ENCODE results near the gene NCF1. TPM values are rescaled to one million over a fixed set of nuclear protein-coding genes. Genes with fewer than 3 reads are reported as not detected.
"Not testable (repeated sequence)": the region's sequence is repeated elsewhere in the genome, so short reads cannot be mapped to it uniquely, and the experiment has no call there.

Gene NCF1
- not detected for polyA plus RNA-seq (2013, experiment 1 of 2)
- not detected for polyA plus RNA-seq (2013, experiment 2 of 2)

GRCh38 chr7:74773760-74774750 is at the start of gene NCF1:
NCF1 (plus strand) TSS chr7:74774011; CDS start chr7:74774032, 21 bp downstream.
- H2BK15ac ChIP-seq (ENCODE audit: low read length); H3K4me2 ChIP-seq (ENCODE audit: insufficient read depth, low read length, poor library complexity, severe bottlenecking); H3K4me3 ChIP-seq (ENCODE audit: low read length in 2 of 2); H4K8ac ChIP-seq (ENCODE audit: low read depth, low read length); H3K14ac ChIP-seq (ENCODE audit: low read length); H3K23ac ChIP-seq (ENCODE audit: low read depth, low read length, poor library complexity); H3K9ac ChIP-seq (ENCODE audit: low read depth, low read length, poor library complexity); H3K36me3 ChIP-seq (replicated peaks in 1 of 2; ENCODE audit: control insufficient read depth in 2 of 2, insufficient read depth in 2 of 2, low read length in 2 of 2); H4K91ac ChIP-seq (ENCODE audit: low read depth, low read length, poor library complexity); DNase-seq (ENCODE audit: low spot score); H3K4me1 ChIP-seq (ENCODE audit: control insufficient read depth in 2 of 2, insufficient read depth in 1 of 2, low read depth in 1 of 2, low read length in 2 of 2); H2AFZ ChIP-seq (ENCODE audit: low read length); H2BK120ac ChIP-seq (ENCODE audit: low read depth, low read length); H3K27me3 ChIP-seq (ENCODE audit: control insufficient read depth in 3 of 3, insufficient read depth in 3 of 3, low read depth in 1 of 3, low read length in 3 of 3); H3K4ac ChIP-seq (ENCODE audit: low read length); H2BK5ac ChIP-seq (ENCODE audit: low read length); H2BK12ac ChIP-seq (ENCODE audit: low read length); H3K18ac ChIP-seq (ENCODE audit: low read length); H3K27ac ChIP-seq (replicated peaks; ENCODE audit: low read length); H3K9me3 ChIP-seq (replicated peaks in 1 of 2; ENCODE audit: control insufficient read depth in 2 of 2, insufficient read depth in 1 of 2, low read depth in 1 of 2, low read length in 2 of 2); H3K79me1 ChIP-seq (ENCODE audit: low read depth, low read length); H2AK5ac ChIP-seq (ENCODE audit: low read depth, low read length): not testable (repeated sequence)
- no CpG with 5 or more reads among the region's 21 CpGs for WGBS, 2 donors (ENCODE audit: extremely low coverage in 2 of 2, insufficient read length in 2 of 2, insufficient replicate concordance in 1 of 2)

- Histone ChIP-seq H3K4me2 (ENCODE audit: insufficient read depth, low read length, poor library complexity, severe bottlenecking) (no peak overlapping the region), H3K9ac (ENCODE audit: low read depth, low read length, poor library complexity) (no peak overlapping the region), H3K36me3 (replicated peaks in 1 of 2; ENCODE audit: control insufficient read depth in 2 of 2, insufficient read depth in 2 of 2, low read length in 2 of 2) (peaks cover 6 to 69% of the 10 kb centered on the region in 2 donors), H2BK15ac (ENCODE audit: low read length) (no peak overlapping the region), H3K4me1 (ENCODE audit: control insufficient read depth in 2 of 2, insufficient read depth in 1 of 2, low read depth in 1 of 2, low read length in 2 of 2) (no peaks in the 10 kb centered on the region), H3K4ac (ENCODE audit: low read length) (no peak overlapping the region), H3K9me3 (replicated peaks in 1 of 2; ENCODE audit: control insufficient read depth in 2 of 2, insufficient read depth in 1 of 2, low read depth in 1 of 2, low read length in 2 of 2) (no peaks in the 10 kb centered on the region), H2BK5ac (ENCODE audit: low read length) (no peak overlapping the region), H2BK12ac (ENCODE audit: low read length) (no peak overlapping the region), H3K18ac (ENCODE audit: low read length) (no peak overlapping the region), H2AK5ac (ENCODE audit: low read depth, low read length) (no peak overlapping the region), H3K4me3 (ENCODE audit: low read length in 2 of 2) (no peak overlapping the region), H3K27me3 (ENCODE audit: control insufficient read depth in 3 of 3, insufficient read depth in 3 of 3, low read depth in 1 of 3, low read length in 3 of 3) (peaks cover 0 to 2% (median 0%) of the 10 kb centered on the region in 3 experiments), H3K14ac (ENCODE audit: low read length) (no peak overlapping the region), H4K91ac (ENCODE audit: low read depth, low read length, poor library complexity) (no peak overlapping the region), H3K79me1 (ENCODE audit: low read depth, low read length) (peaks cover 4% of the 10 kb centered on the region), H3K23ac (ENCODE audit: low read depth, low read length, poor library complexity) (no peak overlapping the region), H2BK120ac (ENCODE audit: low read depth, low read length) (no peak overlapping the region), H2AFZ (ENCODE audit: low read length) (no peak overlapping the region), H3K27ac (replicated peaks; ENCODE audit: low read length) (no peak overlapping the region), H4K8ac (ENCODE audit: low read depth, low read length) (no peak overlapping the region)
- whole genome bisulfite sequencing, 2 donors (ENCODE audit: extremely low coverage in 2 of 2, insufficient read length in 2 of 2, insufficient replicate concordance in 1 of 2) = no CpG with 5 or more reads among the region's 1 CpG
- no peak for DNase-seq (ENCODE audit: low spot score)
Observed at GRCh38 chr7:74725840-74726239, 48.0 kb upstream of the NCF1 start.

GRCh38 chr7:74726309-74727101 is 47.3 kb upstream of the NCF1 start:
- no peak overlapping the region for H3K4me3 ChIP-seq (ENCODE audit: low read length in 2 of 2)
- no peak overlapping the region for H2BK5ac ChIP-seq (ENCODE audit: low read length)
- H4K91ac ChIP-seq (ENCODE audit: low read depth, low read length, poor library complexity) = no peak overlapping the region
- no peak overlapping the region for H2AK5ac ChIP-seq (ENCODE audit: low read depth, low read length)
- no peak overlapping the region for H3K4me2 ChIP-seq (ENCODE audit: insufficient read depth, low read length, poor library complexity, severe bottlenecking)
- H3K18ac ChIP-seq (ENCODE audit: low read length) = no peak overlapping the region
- H3K4ac ChIP-seq (ENCODE audit: low read length) = no peak overlapping the region
- H3K14ac ChIP-seq (ENCODE audit: low read length) = no peak overlapping the region
- H3K23ac ChIP-seq (ENCODE audit: low read depth, low read length, poor library complexity) = no peak overlapping the region
- H3K36me3 ChIP-seq (replicated peaks in 1 of 2; ENCODE audit: control insufficient read depth in 2 of 2, insufficient read depth in 2 of 2, low read length in 2 of 2) = peaks cover 6 to 62% of the 10 kb centered on the region in 2 donors
- H2BK15ac ChIP-seq (ENCODE audit: low read length) = no peak overlapping the region
- peaks cover 4% of the 10 kb centered on the region for H3K79me1 ChIP-seq (ENCODE audit: low read depth, low read length)
- no peak for DNase-seq (ENCODE audit: low spot score)
- H3K9ac ChIP-seq (ENCODE audit: low read depth, low read length, poor library complexity) = no peak overlapping the region
- H3K27me3 ChIP-seq (ENCODE audit: control insufficient read depth in 3 of 3, insufficient read depth in 3 of 3, low read depth in 1 of 3, low read length in 3 of 3) = peaks cover 0 to 2% (median 0%) of the 10 kb centered on the region in 3 experiments
- H3K4me1 ChIP-seq (ENCODE audit: control insufficient read depth in 2 of 2, insufficient read depth in 1 of 2, low read depth in 1 of 2, low read length in 2 of 2) = no peaks in the 10 kb centered on the region
- no peak overlapping the region for H2BK12ac ChIP-seq (ENCODE audit: low read length)
- H3K9me3 ChIP-seq (replicated peaks in 1 of 2; ENCODE audit: control insufficient read depth in 2 of 2, insufficient read depth in 1 of 2, low read depth in 1 of 2, low read length in 2 of 2) = no peaks in the 10 kb centered on the region
- WGBS, 2 donors (ENCODE audit: extremely low coverage in 2 of 2, insufficient read length in 2 of 2, insufficient replicate concordance in 1 of 2) = no CpG with 5 or more reads among the region's 8 CpGs
- no peak overlapping the region for H2AFZ ChIP-seq (ENCODE audit: low read length)
- no peak overlapping the region for H3K27ac ChIP-seq (replicated peaks; ENCODE audit: low read length)
- no peak overlapping the region for H2BK120ac ChIP-seq (ENCODE audit: low read depth, low read length)
- H4K8ac ChIP-seq (ENCODE audit: low read depth, low read length) = no peak overlapping the region

- H3K4me3 ChIP-seq (ENCODE audit: low read length in 2 of 2); H2BK120ac ChIP-seq (ENCODE audit: low read depth, low read length); DNase-seq (ENCODE audit: low spot score); H3K27ac ChIP-seq (replicated peaks; ENCODE audit: low read length); H4K91ac ChIP-seq (ENCODE audit: low read depth, low read length, poor library complexity); H2BK12ac ChIP-seq (ENCODE audit: low read length); H3K4me2 ChIP-seq (ENCODE audit: insufficient read depth, low read length, poor library complexity, severe bottlenecking); H2BK5ac ChIP-seq (ENCODE audit: low read length); H3K9ac ChIP-seq (ENCODE audit: low read depth, low read length, poor library complexity); H3K79me1 ChIP-seq (ENCODE audit: low read depth, low read length); H3K9me3 ChIP-seq (replicated peaks in 1 of 2; ENCODE audit: control insufficient read depth in 2 of 2, insufficient read depth in 1 of 2, low read depth in 1 of 2, low read length in 2 of 2); H3K18ac ChIP-seq (ENCODE audit: low read length); H3K14ac ChIP-seq (ENCODE audit: low read length); H2AFZ ChIP-seq (ENCODE audit: low read length); H4K8ac ChIP-seq (ENCODE audit: low read depth, low read length); H3K23ac ChIP-seq (ENCODE audit: low read depth, low read length, poor library complexity); H3K27me3 ChIP-seq (ENCODE audit: control insufficient read depth in 3 of 3, insufficient read depth in 3 of 3, low read depth in 1 of 3, low read length in 3 of 3); H3K4me1 ChIP-seq (ENCODE audit: control insufficient read depth in 2 of 2, insufficient read depth in 1 of 2, low read depth in 1 of 2, low read length in 2 of 2); H2AK5ac ChIP-seq (ENCODE audit: low read depth, low read length); H3K4ac ChIP-seq (ENCODE audit: low read length); H2BK15ac ChIP-seq (ENCODE audit: low read length): not testable (repeated sequence)
- H3K36me3 ChIP-seq (replicated peaks in 1 of 2; ENCODE audit: control insufficient read depth in 2 of 2, insufficient read depth in 2 of 2, low read length in 2 of 2) = peaks cover 2 to 41% of the 10 kb centered on the region in 2 donors
- no CpG with 5 or more reads among the region's 10 CpGs for WGBS, 2 donors (ENCODE audit: extremely low coverage in 2 of 2, insufficient read length in 2 of 2, insufficient replicate concordance in 1 of 2)
Observed at GRCh38 chr7:74728686-74729085, 45.1 kb upstream of the NCF1 start.

Measured in neuronal stem cell (in vitro differentiated cells).